ENCODE data around the gene HERPUD2.
"Not testable (repeated sequence)": the region's sequence is repeated elsewhere in the genome, so short reads cannot be mapped to it uniquely, and the experiment has no call there.

HERPUD2 gene

GRCh38 chr7:35593899-35594298, 101.0 kb downstream of the HERPUD2 start:
- H3K4me3 ChIP-seq (ENCODE audit: low read depth, low read length), result no peak overlapping the region
- TF ChIP-seq MYC (IDR thresholded peaks at IDR 0.05; ENCODE audit: low read depth, low read length) (no peak), MAX (IDR thresholded peaks at IDR 0.05; ENCODE audit: low read depth, low read length) (no peak), CTCF (IDR thresholded peaks at IDR 0.05; ENCODE audit: low read depth, low read length) (peak; percentile 64), POLR2A (IDR thresholded peaks at IDR 0.05; ENCODE audit: extremely low read depth, insufficient read length) (no peak)
- peak; percentile 57 for DNase-seq (ENCODE audit: low read depth)

- no peak overlapping the region for H3K4me3 ChIP-seq (ENCODE audit: low read depth, low read length)
- TF ChIP-seq CTCF (IDR thresholded peaks at IDR 0.05; ENCODE audit: low read depth, low read length) (no peak), MYC (IDR thresholded peaks at IDR 0.05; ENCODE audit: low read depth, low read length) (no peak), POLR2A (IDR thresholded peaks at IDR 0.05; ENCODE audit: extremely low read depth, insufficient read length) (no peak), MAX (IDR thresholded peaks at IDR 0.05; ENCODE audit: low read depth, low read length) (no peak)
- DNase-seq (ENCODE audit: low read depth), result no peak
Measured at GRCh38 chr7:35588647-35589046, 106.3 kb downstream of the HERPUD2 start.

- TF ChIP-seq MYC (IDR thresholded peaks at IDR 0.05; ENCODE audit: low read depth, low read length) (no peak), CTCF (IDR thresholded peaks at IDR 0.05; ENCODE audit: low read depth, low read length) (no peak), POLR2A (IDR thresholded peaks at IDR 0.05; ENCODE audit: extremely low read depth, insufficient read length) (no peak), MAX (IDR thresholded peaks at IDR 0.05; ENCODE audit: low read depth, low read length) (no peak)
- no peak overlapping the region for H3K4me3 ChIP-seq (ENCODE audit: low read depth, low read length)
- DNase-seq (ENCODE audit: low read depth), result no peak
Measured at GRCh38 chr7:35584990-35585389, 109.9 kb downstream of the HERPUD2 start.

GRCh38 chr7:35584533-35584932, 110.4 kb downstream of the HERPUD2 start:
- not testable (repeated sequence) for H3K4me3 ChIP-seq (ENCODE audit: low read depth, low read length); DNase-seq (ENCODE audit: low read depth)

Measured in NB4 (cell line).